Spinal cord (tissue), 10 donors: ENCODE data around the gene ANKS3. TPM values are rescaled to one million over a fixed set of nuclear protein-coding genes. Genes with fewer than 3 reads are reported as not detected.

ENCODE experiments used
- DNase-seq, 6 donors: peaks; one replicate each; pipeline versions ENCODE4 v3.0.0 to v3.0.0-alpha.2; 2013 to 2015; ENCODE audit warnings: low spot score in 6 of 6, low read depth in 4 of 6
- H3K27ac ChIP-seq: one replicate; pipeline ENCODE4 v1.5.1; 2013; ENCODE audit warnings: low read depth, low read length, control low read depth
- H3K27me3 ChIP-seq: one replicate; pipeline ENCODE4 v1.6.1; 2013; ENCODE audit warnings: low read length; ENCODE audit not compliant: control insufficient read depth, insufficient read depth
- H3K36me3 ChIP-seq: one replicate; pipeline ENCODE4 v1.6.1; 2013; ENCODE audit warnings: low read length; ENCODE audit not compliant: control insufficient read depth, insufficient read depth
- H3K4me1 ChIP-seq: one replicate; pipeline ENCODE4 v1.6.1; 2013; ENCODE audit warnings: low read length; ENCODE audit not compliant: control insufficient read depth, insufficient read depth
- H3K4me3 ChIP-seq: one replicate; pipeline ENCODE4 v1.5.1; 2013; ENCODE audit warnings: low read depth, low read length, control low read depth
- H3K9me3 ChIP-seq: one replicate; pipeline ENCODE4 v1.6.1; 2013; ENCODE audit warnings: low read length; ENCODE audit not compliant: control insufficient read depth, insufficient read depth
- WGBS: methylation state at CpG from one replicate; pipeline ENCODE4 v1.1.5; 2013; ENCODE audit warnings: missing lambda C conversion rate; ENCODE audit not compliant: insufficient coverage; 5-methylcytosine and 5-hydroxymethylcytosine counted together
- polyA plus RNA-seq, 2 donors: library from polyadenylated mRNA; unstranded; fragments of 120-200 nt; gene quantifications; one replicate each; pipeline ENCODE4 v1.2.1, GENCODE V29; 2013; ENCODE audit not compliant: insufficient read length in 2 of 2
- total RNA-seq, 2 donors: library from RNA; depleted of rRNA in 1 of 2; stranded (reverse); fragments of 120-200 nt in 1 of 2; fragments of >200 nt in 1 of 2; gene quantifications; one replicate each; pipeline versions ENCODE4 v1.2.3 to v1.2.4, GENCODE V29; 2013 to 2014
- donor health status: healthy.

ANKS3 gene
- total and polyA plus RNA-seq, 4 donors = 20.2 to 48.1 (median 29.3) TPM

DNA sequence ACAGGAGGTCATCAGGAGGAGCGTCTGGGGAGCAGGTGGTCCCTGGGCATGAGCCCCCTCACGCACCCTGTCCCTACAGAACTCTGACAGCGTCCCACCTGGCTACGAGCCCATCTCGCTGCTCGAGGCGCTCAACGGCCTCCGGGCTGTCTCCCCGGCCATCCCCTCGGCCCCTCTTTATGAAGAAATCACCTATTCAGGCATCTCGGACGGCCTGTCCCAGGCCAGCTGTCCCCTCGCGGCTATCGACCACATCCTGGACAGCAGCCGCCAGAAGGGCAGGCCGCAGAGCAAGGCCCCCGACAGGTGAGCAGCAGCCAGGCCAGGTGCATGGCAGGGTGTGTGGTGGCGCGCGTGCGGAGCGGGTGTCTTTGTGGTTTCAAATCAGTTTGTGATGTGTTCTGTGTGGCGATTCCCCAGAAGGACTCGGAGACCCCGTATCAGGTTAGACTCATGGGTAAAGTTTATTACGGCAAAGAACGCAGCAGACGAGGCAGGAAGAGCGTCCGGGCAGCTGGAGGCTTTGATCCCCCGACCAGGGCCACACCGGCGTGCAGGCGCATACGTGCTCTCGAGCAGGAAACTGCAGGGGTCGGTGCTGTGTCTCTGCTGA, 52.5 kb downstream of the ANKS3 start:
- no peak overlapping the region for H3K4me3 ChIP-seq
- peaks cover 100% of the 10 kb centered on the region for H3K36me3 ChIP-seq
- 86% methylated on average over 39 of the region's 39 CpGs for WGBS
- H3K9me3 ChIP-seq = no peaks in the 10 kb centered on the region
- no peaks in the 10 kb centered on the region for H3K27me3 ChIP-seq
- H3K4me1 ChIP-seq = peaks cover 12% of the 10 kb centered on the region
- DNase-seq = no peak
- H3K27ac ChIP-seq = no peak overlapping the region

DNA sequence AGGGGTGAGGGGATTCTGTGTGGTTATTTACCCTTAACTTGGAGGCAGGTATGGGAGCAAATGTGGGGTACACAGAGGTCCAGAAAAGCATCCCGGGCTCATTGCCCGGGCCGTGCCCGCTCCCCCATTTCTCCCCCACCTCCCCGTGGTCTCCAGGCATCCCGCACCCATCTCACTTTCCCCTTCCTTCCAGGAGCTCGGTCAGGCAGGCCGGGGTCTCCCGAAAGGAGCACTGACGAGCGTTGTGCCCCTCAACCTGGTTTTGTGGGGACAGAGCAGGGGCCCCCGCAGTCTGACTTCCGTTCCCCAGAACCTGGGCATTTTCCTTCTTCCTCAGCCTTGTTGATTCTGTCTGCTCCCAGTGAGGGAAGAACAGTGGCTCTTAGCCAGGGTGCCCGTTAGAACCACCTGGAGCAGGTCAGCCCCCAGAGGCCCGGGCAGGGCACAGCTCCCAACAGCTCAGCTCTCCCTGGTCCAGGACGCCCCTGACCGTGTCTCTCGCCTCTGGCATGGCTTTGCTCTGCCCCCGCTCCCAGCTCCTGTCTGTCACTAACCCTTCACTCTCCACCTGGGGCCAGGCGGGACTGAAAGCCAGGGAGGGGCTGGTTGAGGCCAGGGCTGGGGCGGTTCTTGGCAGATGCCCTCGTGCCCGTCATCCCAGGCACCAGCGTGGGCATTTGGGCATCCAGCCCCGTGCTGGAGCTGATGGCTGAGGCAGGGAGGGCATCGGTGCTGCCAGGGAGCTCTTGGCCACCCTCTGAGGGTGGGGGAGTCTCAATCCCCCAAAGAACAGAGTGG, 53.2 kb downstream of the ANKS3 start:
- peaks cover 100% of the 10 kb centered on the region for H3K36me3 ChIP-seq
- H3K9me3 ChIP-seq = no peaks in the 10 kb centered on the region
- DNase-seq = no peak
- no peaks in the 10 kb centered on the region for H3K27me3 ChIP-seq
- 88% methylated on average over 24 of the region's 26 CpGs for WGBS
- no peak overlapping the region for H3K4me3 ChIP-seq
- no peak overlapping the region for H3K27ac ChIP-seq
- peaks cover 12% of the 10 kb centered on the region for H3K4me1 ChIP-seq

DNA sequence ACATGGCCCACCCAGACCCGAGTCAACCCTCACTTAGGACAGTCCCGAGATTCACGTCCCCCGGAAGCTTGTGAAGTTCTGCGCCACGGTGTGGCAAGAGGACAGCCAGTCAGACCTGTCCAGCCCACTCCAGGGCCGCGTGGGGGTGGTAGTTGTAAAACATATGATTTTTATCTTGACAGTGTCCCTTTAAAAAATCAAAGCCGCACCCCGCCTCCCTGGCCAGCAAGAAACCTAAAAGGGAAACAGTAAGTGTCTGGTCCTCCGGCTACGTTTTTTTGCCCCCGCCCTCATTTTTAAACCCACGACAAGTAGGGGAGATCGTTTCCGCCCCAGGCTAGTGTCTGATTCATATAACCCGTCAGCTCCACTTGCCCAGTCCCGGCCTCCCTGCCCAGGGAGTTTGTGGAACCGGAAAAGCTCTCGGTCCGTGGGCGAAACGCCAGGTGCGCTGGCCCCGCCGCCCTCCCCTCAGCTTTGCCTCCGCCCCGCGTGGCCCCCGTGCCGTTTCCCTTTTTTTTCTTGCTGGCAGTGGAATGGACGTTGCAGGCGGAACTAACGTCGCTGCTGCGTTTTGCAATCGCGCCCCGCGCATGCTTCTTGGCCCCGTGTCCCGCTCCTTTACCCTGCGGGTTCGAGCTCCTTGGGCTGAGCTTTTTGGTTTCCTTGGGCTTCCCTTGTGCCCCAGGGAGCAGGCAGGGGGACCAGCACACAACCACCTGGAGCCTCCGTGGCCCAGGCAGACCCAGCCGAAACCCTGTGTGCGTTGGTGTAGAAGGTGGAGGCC, 54.0 kb downstream of the ANKS3 start:
- 80% methylated on average over 44 of the region's 47 CpGs for WGBS
- no peak overlapping the region for H3K27ac ChIP-seq
- no peaks in the 10 kb centered on the region for H3K27me3 ChIP-seq
- no peaks in the 10 kb centered on the region for H3K9me3 ChIP-seq
- peaks cover 12% of the 10 kb centered on the region for H3K4me1 ChIP-seq
- DNase-seq = no peak
- peaks cover 99% of the 10 kb centered on the region for H3K36me3 ChIP-seq
- H3K4me3 ChIP-seq = no peak overlapping the region

DNA sequence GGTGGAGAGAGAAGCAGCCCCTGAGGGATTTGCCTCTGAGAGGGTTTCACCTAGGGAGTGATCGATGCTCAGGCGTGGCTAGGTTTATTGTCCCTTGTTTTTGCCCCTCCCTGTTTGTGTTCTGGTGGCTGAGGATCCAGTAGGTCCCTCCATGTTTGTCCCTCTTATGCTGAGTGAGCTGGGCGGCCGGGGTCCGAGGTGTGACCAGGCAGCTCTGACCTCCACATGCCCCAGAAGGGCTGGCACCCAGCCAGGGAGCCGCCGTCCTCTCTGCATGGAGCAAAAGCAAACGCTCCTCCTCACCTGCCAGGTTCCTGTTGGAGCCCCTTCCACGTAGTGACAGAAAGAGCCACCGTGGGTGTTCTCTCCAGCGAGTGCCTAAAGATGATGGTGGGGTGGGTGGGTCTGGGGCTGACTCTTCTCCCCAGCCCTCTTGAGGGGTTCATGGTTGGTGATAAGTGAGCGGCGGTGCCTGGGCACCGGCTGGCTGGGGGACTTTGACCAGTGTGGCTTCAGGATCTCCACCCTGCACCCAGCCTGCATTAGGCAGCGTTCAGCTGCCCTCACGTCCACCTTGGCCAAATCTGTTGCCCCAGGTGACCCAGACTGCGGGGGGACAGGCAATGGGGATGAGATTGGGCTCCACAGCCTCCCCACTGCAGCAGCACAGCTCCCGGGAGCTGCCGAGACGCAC, 54.8 kb downstream of the ANKS3 start:
- H3K36me3 ChIP-seq = peaks cover 97% of the 10 kb centered on the region
- H3K4me3 ChIP-seq = no peak overlapping the region
- H3K4me1 ChIP-seq = peaks cover 12% of the 10 kb centered on the region
- no peaks in the 10 kb centered on the region for H3K27me3 ChIP-seq
- WGBS = 88% methylated on average over 14 of the region's 20 CpGs
- H3K9me3 ChIP-seq = no peaks in the 10 kb centered on the region
- no peak overlapping the region for H3K27ac ChIP-seq
- no peak for DNase-seq

DNA sequence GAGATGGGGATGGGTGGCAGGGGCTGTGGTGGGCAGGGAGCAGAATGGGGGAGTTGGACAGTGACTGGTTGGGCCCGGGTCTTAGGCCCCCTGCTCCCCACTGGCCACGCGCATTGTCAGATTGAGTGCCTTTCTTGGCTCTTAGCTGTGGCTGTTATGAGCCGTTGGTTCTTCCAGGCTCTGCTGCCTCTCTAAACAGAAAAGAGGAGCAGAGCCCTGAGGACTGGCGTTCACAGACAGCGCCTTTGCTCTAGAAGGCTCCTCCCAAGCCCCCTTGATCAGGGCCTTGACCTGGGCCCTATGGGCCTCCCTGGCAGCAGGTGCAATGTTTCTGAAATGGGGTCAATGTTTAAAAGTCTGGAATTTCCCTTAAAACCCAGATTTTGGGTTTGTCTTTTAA, 55.5 kb downstream of the ANKS3 start:
- 96% methylated on average over 5 of the region's 6 CpGs for WGBS
- no peak overlapping the region for H3K4me3 ChIP-seq
- H3K9me3 ChIP-seq = no peaks in the 10 kb centered on the region
- no peak for DNase-seq
- H3K27me3 ChIP-seq = no peaks in the 10 kb centered on the region
- H3K27ac ChIP-seq = no peak overlapping the region
- peaks cover 96% of the 10 kb centered on the region for H3K36me3 ChIP-seq
- peaks cover 15% of the 10 kb centered on the region for H3K4me1 ChIP-seq

DNA sequence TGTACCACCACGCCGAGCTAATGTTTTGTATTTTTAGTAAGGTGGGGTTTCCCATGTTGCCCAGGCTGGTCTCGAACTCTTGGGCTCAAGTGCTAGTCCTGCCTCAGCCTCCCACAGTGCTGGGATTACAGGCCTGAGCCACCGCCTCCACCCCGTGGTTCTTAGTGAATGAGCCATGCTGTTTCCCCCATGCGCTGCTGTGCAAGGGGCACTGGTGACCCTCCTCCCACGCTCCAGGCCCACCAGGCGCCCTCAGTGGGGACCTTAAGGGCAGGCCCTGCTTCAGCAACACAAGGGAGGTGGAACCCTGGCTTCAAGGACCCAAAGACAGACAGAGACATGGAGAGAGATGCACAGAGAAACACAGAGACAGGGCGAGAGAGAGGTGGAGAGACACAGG, 56.1 kb downstream of the ANKS3 start:
- Histone ChIP-seq H3K4me1 (peaks cover 20% of the 10 kb centered on the region), H3K27ac (no peak overlapping the region), H3K9me3 (no peaks in the 10 kb centered on the region), H3K36me3 (peaks cover 96% of the 10 kb centered on the region), H3K27me3 (no peaks in the 10 kb centered on the region), H3K4me3 (no peak overlapping the region)
- no peak for DNase-seq
- 100% methylated on average over 6 of the region's 9 CpGs for WGBS

DNA sequence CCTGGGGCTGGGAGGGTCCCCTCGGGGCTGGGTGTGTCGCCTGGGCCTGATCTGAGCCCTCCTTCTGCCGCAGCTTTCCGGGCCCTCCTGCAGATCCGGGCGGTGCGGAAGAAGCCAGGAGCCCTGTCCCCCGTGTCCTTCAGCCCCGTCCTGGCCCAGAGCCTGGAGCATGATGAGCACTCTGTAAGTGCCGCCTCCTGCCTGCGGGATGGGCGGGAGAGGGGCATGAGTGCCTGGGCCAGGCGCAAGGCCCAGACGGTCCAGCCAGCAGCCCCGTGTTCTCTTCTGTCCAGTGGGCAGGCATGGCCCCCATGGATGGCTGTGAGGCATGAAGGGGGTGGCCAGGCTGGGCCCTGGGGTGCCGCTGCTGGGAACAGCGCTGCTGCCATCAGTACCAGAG, 56.7 kb downstream of the ANKS3 start:
- whole genome bisulfite sequencing = 86% methylated on average over 17 of the region's 17 CpGs
- no peak overlapping the region for H3K27ac ChIP-seq
- no peaks in the 10 kb centered on the region for H3K27me3 ChIP-seq
- DNase-seq = no peak
- H3K36me3 ChIP-seq = peaks cover 95% of the 10 kb centered on the region
- H3K4me3 ChIP-seq = no peak overlapping the region
- no peaks in the 10 kb centered on the region for H3K9me3 ChIP-seq
- peaks cover 14% of the 10 kb centered on the region for H3K4me1 ChIP-seq

DNA sequence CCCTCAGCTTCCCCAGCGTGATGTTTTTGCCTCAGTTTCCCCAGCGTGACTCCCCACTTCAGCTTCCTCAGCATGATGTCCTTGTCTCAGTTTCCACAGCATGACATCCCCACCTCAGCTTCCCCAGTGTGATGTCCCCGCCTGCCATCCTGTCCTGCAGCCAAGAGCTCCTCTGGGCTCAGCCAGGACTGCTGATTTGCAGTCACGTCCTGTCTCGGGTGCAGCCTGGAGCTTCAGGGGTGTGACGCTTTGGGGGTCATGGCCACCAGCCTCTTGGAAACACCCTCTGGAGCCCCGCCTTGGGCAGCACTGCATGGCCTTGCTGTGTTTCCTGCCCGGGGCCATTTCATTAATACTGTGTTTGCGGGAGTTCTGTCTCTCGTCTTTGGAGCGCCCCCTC, 57.2 kb downstream of the ANKS3 start:
- H3K27me3 ChIP-seq = no peaks in the 10 kb centered on the region
- H3K9me3 ChIP-seq = no peaks in the 10 kb centered on the region
- DNase-seq = no peak
- 72% methylated on average over 8 of the region's 11 CpGs for WGBS
- H3K4me3 ChIP-seq = no peak overlapping the region
- H3K27ac ChIP-seq = no peak overlapping the region
- peaks cover 14% of the 10 kb centered on the region for H3K4me1 ChIP-seq
- peaks cover 93% of the 10 kb centered on the region for H3K36me3 ChIP-seq
